Measurements from ENCODE around the gene ZNF76.

Gene ZNF76

GRCh38 chr6:35258336-35258735 lies 1.2 kb upstream of the ZNF76 start:
- DNase-seq (ENCODE audit: low read depth): no peak
- H3K4me3 ChIP-seq (ENCODE audit: low read depth, low read length): peak overlapping the region; percentile 70
- no peak for TF ChIP-seq CTCF (IDR thresholded peaks at IDR 0.05; ENCODE audit: low read depth, low read length, missing control alignments)

- H3K4me3 ChIP-seq (ENCODE audit: low read depth, low read length): peak overlapping the region; percentile 70
- no peak for DNase-seq (ENCODE audit: low read depth)
- no peak for TF ChIP-seq CTCF (IDR thresholded peaks at IDR 0.05; ENCODE audit: low read depth, low read length, missing control alignments)
Observed at GRCh38 chr6:35258858-35259193, 709 bp upstream of the ZNF76 start.

GRCh38 chr6:35259948-35260590 lies 534 bp downstream of the ZNF76 start:
- H3K4me3 ChIP-seq (ENCODE audit: low read depth, low read length): peak overlapping the region; percentile 70
- DNase-seq (ENCODE audit: low read depth): peak; percentile 58
- no peak for TF ChIP-seq CTCF (IDR thresholded peaks at IDR 0.05; ENCODE audit: low read depth, low read length, missing control alignments)

- no peak for TF ChIP-seq CTCF (IDR thresholded peaks at IDR 0.05; ENCODE audit: low read depth, low read length, missing control alignments)
- peak overlapping the region; percentile 70 for H3K4me3 ChIP-seq (ENCODE audit: low read depth, low read length)
- DNase-seq (ENCODE audit: low read depth): no peak
Observed at GRCh38 chr6:35260591-35261570, 1.3 kb downstream of the ZNF76 start.

GRCh38 chr6:35262596-35262995 lies 3.1 kb downstream of the ZNF76 start:
- no peak for DNase-seq (ENCODE audit: low read depth)
- no peak for TF ChIP-seq CTCF (IDR thresholded peaks at IDR 0.05; ENCODE audit: low read depth, low read length, missing control alignments)
- H3K4me3 ChIP-seq (ENCODE audit: low read depth, low read length): no peak overlapping the region

DNA sequence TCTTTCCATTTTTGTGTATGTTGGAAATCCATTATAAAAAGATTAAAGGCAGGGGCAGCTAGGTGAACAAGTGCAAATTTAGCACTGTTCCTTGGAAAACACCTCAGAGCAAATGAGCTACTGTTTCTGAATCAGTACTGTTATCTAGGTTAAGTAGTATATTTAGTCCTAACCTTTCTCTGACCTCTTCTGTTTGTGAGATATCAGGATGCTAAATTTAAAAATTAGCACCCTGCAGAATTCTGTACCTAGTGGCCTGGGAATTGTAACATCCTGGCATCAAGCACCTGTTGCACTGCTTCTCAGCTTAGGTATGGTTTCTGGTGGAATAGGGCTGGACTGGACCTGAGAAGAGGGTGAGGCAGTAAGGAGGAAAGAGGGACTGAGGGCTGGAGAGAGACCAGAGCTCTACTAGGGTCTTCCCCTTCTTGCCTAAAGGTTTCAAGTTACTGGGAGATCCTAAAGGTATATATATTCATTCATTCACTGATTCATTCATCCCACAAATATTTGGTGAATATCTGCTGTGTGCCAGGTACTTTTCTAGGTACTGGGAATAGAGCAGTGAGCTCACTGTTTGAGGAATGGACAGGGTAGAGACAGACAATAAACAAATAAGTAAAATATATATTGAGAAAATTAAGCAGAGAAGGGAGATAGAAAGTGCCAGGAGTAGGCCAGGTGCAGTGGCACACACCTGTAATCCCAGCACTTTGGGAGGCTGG lies 5.2 kb downstream of the ZNF76 start:
- DNase-seq (ENCODE audit: low read depth): no peak
- TF ChIP-seq CTCF (IDR thresholded peaks at IDR 0.05; ENCODE audit: low read depth, low read length, missing control alignments): no peak
- H3K4me3 ChIP-seq (ENCODE audit: low read depth, low read length): no peak overlapping the region; the same call in 1 of the 2 replicates
